GM13977 (cell line): Measurements from ENCODE around the gene KDM7A.

Experiments used
- DNase-seq: peaks from one replicate; pipeline ENCODE4 v3.0.0; 2012; ENCODE audit warnings: low spot score
- CTCF ChIP-seq: IDR thresholded peaks from 2 replicates; pipeline ENCODE4 v1.5.1; 2012; ENCODE audit warnings: mild to moderate bottlenecking, control low read depth; ENCODE audit not compliant: insufficient read depth; ENCODE audit errors: extremely low read depth, missing control alignments
- in situ Hi-C: fragments of 300-500 bp; cut with MboI; formaldehyde crosslinking; loops from one replicate; pipeline ENCODE4 v1.12.0; 2022; ENCODE audit warnings: low sequenced_read_pairs, low pct_unique_long_range_greater_than_20kb, mixed read lengths, inconsistent platforms; ENCODE audit not compliant: unreplicated experiment

KDM7A gene

DNA sequence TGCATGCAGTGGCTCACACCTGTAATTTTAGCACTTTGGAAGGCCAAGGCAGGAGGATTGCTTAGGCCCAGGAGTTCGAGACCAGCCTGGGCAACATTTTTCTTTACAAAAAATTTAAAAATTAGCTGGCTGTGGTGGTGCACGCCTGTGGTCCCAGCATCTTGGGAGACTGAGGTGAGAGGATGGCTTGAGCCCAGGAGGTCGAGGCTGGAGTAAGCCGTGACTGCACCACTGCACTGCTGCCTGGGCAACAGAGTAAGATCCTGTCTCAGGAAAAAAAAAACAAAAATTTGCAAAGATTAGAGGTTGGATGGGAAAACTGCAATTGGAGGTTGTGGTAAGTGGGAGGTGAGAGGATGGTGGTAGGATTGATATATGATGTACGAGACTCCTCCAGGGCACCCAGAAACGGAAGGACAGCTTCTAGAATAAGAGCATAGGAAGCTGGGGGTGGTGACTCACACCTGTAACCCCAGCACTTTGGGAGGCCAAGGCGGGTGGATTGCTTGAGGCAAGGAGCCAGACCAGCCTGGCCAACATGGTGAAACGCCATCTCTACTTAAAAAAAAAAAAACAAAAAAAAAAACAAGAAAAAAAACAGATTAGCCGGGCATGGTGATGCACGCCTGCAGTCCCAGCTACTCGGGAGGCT, 94.9 kb downstream of the KDM7A start:
- no peak for TF ChIP-seq CTCF
- no peak for DNase-seq
- in situ Hi-C loops, result no loop called here

GRCh38 chr7:140080919-140081318, 95.9 kb downstream of the KDM7A start:
- in situ Hi-C loops, result no loop called here
- DNase-seq, result no peak
- no peak for TF ChIP-seq CTCF

DNA sequence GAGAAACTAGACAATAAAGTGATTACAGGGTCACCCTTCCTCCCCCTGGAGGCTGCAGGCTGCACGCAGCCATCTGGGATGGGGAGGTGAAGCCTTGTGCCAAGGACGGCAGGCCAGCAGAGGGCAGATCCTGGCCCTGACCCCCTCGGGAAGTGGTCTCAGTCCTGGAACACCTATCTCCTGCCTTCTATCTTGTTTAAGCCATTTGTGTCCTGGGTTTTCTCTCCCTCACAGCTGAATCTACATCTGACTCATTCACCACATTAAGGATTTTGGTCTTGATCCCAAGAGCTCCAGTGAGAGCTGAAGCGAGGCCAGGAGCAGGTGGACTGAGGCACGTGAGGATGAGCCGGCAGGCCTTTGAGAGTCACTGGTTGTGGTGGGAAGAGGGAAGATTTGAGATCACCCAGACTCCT, 97.7 kb downstream of the KDM7A start:
- no peak for TF ChIP-seq CTCF
- DNase-seq, result no peak
- in situ Hi-C loops, result no loop called here

DNA sequence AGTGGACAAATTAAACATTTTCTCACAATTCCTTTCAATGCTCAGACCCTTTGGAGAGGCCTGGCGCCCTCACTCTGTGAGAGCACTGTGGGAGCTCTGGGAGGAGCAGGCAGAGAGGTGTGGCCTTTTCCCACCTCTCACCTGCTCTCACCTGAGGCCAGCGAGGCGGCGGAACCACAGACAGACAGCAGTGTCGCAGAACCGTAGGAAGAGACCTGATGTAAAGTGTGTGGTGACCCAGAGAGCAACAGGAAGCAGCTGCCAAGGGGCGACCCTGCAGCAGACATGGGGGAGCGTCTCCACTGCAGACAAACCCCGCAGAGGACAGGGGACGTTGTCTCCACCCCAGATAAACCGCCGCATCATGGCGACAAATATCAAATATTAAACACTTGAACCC, 98.4 kb downstream of the KDM7A start:
- no peak for DNase-seq
- no peak for TF ChIP-seq CTCF
- in situ Hi-C loops, result no loop called here

DNA sequence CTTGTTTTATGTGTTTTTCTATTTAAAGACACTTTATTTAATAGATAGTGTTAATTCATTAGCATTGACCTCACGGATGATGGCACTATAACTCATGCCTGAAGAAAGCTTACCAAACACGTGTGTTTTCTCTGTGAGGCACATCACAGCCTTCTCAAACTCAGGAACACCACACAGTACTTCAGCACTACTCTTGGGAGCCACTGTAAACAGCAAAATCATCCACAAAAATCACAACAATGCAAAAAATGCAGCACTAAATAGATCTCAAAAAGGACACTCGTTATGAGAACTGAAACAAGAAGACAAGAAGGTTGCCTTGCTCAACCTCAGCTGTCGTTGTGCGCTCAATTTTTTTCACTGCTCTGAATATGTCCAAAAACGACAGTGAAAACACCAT, 102.0 kb downstream of the KDM7A start:
- no peak for TF ChIP-seq CTCF
- in situ Hi-C loops, result no loop called here
- DNase-seq, result no peak

GRCh38 chr7:140070546-140070945, 106.2 kb downstream of the KDM7A start:
- in situ Hi-C loops, result no loop called here
- no peak for DNase-seq
- TF ChIP-seq CTCF, result no peak

GRCh38 chr7:140069298-140069949, 107.4 kb downstream of the KDM7A start:
- in situ Hi-C loops, result no loop called here
- no peak for DNase-seq
- TF ChIP-seq CTCF, result no peak
